Measurements from ENCODE around the gene ITGAE.

GRCh38 chr17:3771140-3771539, 29.8 kb downstream of the ITGAE start:
- TF ChIP-seq CTCF (IDR thresholded peaks at IDR 0.05): no peak
- no peak for TF ChIP-seq POLR2A (IDR thresholded peaks at IDR 0.05)
